ENCODE results near the gene TCF7.

TCF7 gene

DNA sequence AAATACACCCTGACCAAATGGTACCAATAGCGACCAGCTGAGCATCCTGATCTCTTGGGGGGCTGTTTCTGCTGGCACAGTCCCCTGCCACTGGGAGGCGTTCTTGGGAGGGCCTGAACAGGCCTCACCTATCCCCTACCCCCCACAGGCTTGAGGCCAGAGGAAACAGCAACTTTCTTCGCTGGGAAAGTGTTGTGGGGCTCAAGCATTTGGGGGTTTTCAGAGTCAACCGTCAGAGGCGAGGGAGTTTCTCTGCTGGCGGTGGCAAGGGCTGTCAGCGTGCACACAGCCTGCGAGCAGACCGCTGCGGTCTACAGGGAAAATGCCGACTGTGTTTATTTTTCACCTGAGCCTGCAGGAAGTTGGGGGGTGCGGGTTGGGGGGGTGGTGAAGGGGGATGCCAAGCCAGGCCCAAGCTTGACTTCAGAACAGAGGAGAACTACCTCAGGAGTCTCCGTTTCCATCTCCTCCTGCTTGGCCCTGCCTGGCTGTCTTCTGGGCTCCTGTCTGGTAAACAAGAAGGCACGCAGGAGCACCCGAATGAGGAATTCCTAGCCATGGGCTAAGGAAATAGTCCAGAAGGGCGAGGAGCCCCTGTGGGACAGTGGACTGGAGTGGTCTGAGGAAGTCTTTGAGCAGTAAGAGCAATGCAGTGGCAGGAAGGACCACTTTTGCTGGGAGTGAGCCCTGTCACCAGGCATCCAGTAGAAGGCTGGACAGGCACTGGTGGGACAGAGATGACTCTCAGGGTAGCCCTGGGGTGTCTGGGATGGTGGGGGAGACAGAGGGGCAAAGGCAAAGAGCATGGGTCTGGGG is 18.1 kb downstream of the TCF7 start:
- DNase-seq = no peak

DNA sequence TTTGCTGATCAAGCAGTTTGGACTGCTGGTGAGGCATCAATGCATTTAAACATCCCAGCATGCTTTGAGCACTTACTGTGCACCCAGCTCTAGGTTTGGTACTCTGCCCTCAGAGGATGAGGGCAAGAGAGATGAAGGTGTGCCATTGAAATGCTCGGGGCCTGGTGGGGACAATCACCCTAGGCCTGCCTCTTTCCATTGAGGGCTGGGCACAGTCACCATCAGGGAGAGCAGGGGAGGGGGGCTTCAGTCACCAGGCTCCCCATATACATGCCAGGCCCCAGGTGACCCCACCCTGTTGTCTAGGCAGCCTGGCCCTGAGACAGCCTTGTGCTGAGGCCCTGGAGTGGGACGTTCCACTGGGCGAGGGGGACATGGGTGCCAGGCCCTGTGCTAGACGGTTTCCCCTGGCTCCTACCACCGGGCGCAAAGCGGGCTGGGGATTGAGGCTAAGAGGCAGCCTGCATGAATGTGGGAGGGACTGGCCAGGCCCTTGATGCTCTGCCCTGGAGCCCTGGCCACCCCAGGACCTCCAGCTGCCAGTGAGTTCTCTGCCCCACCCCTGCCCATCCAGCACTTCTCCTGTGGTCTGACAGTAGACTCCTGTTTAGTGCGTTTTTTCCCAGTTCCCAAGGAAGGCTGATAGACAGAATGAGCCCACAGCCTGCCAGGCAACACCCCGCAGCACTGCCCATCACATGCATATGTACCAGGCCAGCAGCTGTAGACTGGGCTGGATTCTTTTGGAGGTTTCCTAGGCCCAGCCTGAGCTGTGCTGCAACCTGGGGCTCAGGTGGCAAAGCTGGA is 18.9 kb downstream of the TCF7 start:
- no peak for DNase-seq

DNA sequence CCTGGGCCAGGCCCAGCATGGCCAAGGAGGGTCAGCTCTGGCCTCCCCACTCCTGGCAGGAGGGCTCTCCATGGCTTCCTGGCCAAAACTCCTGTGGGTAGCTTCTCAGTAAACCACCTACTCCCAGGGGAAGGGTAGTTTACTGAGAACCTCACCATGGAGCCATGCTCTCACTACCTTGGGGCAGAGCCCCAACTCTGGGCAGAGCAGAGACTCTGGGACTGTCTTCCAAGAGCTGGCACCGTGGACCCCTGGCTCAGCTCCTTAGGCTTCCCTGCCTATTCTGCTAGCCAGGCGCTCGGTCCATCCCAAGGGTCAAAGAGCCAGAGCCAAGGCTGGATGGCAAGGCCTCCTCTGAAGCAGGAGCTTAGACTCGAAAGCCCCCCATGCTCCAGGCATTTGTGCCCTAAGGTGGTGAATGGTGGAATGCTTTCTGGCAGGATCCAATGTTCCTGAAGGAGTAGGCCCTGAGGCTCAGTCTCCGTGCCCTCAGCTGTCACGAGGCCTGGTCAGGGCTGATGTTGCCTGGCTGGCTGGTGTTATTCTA is 19.6 kb downstream of the TCF7 start:
- DNase-seq = no peak

- no peak for DNase-seq
These were observed 20.7 kb downstream of the TCF7 start for GRCh38 chr5:134135091-134135655.

DNA sequence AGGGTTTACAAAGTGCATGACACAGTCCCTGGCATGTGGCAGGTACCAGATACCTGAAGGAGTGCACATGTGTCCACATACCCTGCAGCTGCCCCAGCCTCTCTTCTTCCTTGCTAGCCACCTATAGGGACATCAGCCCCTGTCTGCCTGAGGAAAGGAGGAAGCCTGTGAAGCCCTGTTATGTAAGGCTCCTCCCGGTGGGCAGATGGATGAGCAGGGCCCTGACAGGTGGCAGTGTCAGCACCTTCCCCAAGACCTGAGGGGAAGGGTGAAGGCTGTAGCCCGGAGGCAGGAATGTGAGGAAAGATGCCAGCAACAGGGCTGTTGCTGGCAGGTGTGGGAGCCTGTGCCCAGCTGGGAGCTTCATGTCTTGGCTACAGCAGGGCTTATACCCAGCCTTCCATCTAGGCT is 21.7 kb downstream of the TCF7 start:
- DNase-seq = no peak

- DNase-seq = no peak
These were observed 22.3 kb downstream of the TCF7 start for GRCh38 chr5:134136771-134137170.

DNA sequence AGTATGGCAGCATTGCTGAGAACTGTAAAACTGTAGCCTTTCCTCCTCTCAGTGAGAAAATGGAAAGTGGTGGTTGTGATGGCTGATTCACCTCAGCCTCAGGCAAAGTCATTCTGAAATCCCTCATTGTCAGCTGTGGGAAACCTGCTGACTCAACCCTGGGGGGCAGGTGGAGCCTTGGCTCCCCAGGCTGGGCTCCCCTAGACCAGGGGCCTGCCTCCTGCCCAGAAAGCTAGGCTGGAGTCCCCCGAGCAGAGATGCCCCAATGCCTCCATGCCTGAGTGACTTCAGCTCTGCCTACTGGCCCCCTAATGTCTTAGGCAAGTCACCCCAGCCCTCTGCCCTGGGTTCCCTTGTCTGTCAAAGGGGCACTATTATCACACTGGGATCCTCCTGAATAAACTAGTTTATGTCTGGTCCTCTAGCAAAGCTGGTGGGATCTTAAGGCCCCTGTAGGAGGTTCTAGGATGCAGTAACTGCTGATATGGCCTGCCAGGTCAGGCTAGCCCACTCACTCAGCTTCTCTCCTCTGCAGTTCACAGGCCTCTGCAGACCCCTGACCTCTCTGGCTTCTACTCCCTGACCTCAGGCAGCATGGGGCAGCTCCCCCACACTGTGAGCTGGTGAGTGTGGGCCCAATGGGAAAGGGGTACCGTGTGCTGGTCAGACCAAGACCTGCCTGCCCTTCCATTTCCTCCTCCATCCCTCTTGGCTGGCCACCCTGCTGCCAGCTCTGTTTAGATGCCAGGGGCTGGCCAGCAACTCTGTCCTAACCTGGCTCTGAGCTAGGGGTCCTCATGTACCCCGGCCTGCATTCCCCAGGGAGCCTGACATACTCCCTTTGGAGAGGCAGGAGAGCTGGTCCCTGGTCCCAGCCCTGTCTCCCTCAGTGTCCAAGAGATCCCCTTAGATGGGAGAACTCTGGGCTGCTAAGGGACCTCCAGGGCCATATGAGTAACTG is 24.2 kb downstream of the TCF7 start:
- DNase-seq = no peak

- no peak for DNase-seq
These were observed 24.9 kb downstream of the TCF7 start for GRCh38 chr5:134139377-134139851.

- DNase-seq = no peak
These were observed 25.5 kb downstream of the TCF7 start for GRCh38 chr5:134139891-134140469.

DNA sequence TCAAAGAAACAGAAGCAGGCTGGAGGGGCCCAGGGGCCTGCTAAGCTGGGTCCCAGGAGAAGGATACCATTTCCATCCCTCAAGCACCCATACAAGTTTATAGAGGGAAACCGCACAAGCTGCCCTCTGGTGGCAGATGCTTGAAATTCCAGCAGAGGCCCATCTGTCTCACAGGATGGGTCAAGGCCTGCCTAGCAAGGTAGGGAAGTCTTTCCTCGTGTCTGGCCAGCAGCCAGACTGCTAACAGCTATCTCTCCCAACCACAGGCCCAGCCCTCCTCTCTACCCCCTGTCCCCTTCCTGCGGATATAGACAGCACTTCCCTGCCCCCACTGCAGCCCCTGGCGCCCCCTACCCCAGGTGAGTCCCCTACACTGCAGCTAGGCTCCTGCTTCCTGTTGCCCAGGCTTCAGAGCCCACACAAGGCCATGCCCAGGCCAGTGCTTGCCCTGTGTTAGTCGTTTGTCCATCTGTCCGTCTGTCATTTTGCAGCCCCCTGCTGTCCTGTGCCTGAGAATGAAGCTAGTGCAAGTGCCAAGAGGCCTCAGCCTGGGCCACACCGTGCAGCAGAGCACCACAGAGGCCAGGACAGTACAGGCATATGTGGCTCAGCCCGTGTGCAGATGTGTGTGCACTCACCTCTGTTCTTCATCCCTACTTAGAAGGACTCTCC is 26.2 kb downstream of the TCF7 start:
- peak; percentile 44 for DNase-seq

DNA sequence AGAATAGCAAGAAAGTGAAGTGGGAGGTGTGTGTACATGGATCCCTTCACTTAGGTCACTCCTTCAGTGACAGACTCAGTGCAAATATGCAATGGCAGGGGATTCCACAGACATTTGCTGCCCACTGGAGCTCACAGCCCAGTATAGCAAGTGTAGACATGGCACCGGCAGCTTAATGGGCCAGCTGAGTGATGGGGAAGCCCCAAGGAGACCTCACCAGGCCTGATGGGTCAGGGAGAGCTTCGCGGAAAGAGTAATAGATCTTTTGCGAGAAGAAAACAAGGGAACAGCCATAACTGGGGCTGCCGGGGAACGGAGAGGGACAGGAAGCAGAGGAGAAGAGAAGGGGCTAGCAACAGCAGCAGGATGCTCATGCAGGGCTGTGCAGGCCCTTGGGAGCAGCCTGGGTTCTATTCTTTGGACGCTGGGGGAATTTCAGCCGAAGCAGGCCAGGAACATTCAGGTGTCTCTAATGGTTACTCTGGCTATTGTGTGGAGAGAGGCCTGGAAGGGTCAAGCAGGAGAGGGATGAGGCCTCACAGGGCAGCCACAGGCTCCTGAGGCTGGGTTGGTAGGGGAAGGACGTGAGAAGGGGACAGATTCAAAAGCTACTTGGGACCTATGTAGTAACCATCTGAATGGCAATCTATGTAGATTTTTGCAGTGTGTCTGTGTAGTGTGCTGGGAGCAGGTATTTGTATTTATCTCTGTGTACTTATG is 27.0 kb downstream of the TCF7 start:
- DNase-seq = no peak

GRCh38 chr5:134142052-134142451 is 27.6 kb downstream of the TCF7 start:
- DNase-seq = no peak

DNA sequence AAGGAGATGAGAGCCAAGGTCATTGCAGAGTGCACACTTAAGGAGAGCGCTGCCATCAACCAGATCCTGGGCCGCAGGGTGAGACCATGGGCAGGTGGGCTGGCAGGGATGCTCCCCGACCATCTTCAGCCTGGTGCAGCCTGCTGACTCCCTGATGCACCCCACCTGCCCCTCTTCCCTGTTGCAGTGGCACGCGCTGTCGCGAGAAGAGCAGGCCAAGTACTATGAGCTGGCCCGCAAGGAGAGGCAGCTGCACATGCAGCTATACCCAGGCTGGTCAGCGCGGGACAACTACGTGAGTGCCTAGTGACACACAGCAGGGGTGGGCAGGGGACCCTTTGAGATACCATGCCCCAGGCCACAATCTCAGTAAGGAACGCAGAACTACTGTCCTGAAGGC is 28.3 kb downstream of the TCF7 start:
- DNase-seq = no peak

- no peak for DNase-seq
These were observed 28.9 kb downstream of the TCF7 start for GRCh38 chr5:134143431-134143830.

DNA sequence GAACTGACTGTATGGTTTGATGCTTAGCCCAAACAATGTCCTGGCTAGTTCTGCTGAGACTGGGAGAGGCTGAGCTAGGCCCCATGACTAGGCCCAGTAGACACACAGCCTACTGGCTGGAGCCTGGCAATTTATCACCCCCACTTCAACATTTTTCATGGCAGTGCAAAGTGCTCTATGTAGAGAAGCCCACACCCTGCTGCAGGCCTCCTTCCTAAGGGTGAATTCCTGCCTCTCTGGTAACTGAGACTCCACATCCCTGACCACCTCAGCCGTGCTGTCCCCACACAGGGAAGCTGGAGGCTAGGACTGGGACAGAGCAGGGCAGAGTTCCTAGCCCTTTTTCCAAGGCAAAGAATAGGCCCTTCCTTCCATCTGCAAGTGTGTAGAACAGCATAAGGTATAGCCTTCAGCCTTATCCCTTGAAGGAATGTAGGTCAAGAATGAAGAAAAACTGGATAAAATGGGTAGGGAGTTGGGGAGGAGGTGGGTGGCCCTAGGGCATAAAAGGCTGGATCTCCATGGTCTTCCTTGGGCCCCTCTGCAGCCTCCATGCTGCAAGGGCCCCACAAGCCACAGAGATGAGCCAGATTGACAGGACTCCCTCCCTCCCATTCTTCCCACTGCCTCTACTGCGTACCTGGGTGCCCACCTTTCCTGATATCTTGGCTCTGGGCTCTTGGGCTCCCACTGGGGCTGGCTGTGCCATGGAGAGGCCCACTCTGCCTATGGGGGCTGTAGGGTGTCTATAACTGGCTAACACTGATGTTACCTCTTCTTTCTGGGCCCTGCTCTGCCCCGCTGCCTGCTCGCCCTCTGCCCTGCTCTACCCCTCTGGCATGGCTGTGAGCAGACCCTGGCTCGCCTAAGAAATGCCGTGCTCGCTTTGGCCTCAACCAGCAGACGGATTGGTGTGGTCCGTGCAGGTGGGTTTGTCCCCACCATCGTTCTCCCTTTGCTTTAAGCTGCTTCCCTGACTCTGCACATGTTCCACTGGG is 29.8 kb downstream of the TCF7 start:
- no peak for DNase-seq

DNA sequence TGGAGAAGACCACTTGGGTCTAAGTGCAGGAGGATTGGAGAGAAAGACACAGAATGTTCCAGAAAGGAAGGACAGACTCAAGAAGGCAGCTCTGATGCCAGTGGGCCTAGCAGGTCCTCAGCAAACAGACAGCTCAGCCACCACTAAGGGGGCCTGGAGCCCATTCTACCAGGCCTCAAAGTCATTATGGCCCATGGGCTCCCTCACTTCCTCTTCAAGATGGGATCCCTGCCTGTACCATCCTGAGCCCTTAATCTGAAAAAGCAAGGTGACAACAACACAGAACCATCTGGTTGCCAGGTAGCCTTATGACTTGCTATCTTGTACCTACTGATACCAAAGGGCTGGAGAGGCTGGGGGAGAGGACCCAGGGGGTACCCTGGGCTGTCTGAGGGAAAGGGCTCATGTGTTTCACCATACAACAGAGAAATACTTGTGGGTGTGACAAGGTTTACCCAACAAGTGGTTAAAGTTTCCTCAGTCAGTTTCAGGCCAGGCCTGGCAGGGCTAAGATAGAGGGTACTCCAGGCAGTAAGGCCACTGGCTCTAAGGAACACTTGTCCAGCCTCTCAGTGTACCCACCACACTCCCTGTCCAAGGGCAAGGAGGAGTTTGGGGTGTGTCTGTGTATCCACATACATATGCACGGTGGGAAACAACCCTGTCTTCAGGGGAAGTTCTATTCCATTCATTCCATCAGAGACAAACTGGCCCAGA is 30.7 kb downstream of the TCF7 start:
- no peak for DNase-seq

- DNase-seq = no peak
These were observed 31.5 kb downstream of the TCF7 start for GRCh38 chr5:134145779-134146581.

All from NCI-H524 treated with DMSO at 0.1 percent for 48 hours (cell line).